Ovary (tissue), 3 donors: Measurements from ENCODE around the gene FOXO6.

ENCODE experiments used
- EP300 ChIP-seq: sonication (generic); formaldehyde crosslinking; IDR thresholded peaks from one replicate; pipeline ENCODE4 v1.6.1; 2017; ENCODE audit warnings: antibody characterized with exemption
- TF ChIP-seq, protein P1 (sequence below), 3 donors: fragments of 450-650 bp in 2 of 3; fragments of 200-600 bp in 1 of 3; IDR thresholded peaks; one replicate each; pipeline versions ENCODE4 v1.5.1 to v1.8.0; 2016 to 2022; ENCODE audit warnings: antibody characterized with exemption in 3 of 3, mild to moderate bottlenecking in 1 of 3
- donor health status: DM: no; HTN: no; CAD: no.

DNA sequence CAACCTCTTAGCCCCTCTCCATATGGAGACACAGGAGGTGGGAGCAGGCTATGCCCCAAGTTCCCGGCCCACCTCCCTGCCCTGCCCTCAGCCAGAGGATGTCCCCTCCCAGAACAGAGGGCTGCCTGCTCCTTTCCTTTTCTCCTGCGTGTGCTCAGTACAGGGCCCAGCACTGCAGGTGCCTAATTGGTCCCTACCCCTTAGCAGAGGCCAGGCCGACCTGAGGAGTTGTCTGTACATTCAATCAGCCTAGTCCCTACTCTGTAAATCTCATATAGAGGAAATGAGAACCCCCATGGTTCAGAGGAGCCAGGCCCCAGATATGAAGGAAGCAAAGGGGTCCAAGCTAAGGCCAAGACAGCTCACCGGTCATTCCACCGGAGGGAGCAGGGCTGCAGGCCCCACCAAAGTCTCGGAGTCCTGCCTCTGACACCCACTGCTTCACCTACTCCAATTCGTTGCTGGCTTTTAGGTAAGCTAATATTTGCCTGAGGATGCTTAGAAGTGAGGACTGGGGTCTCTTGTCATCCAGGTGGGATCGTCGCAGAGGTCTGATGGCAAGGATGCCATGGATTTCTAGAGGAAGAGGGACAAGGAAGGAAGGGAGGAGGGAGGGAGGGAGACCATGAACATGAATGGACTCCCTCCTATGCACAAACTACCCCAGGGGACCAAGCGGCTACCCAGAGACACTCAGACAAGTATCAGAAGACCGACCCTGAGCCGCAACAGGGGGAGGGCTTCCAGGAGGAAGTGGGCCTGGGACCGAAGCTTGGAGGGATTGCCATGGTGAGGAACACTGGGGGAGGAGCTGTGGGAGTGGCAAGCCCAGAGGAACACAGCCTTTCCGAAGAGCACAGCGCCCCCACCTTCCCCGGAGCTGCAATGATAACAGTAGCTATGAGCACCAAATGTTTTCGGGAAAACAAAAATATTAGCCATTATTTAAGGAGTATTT, 30.4 kb upstream of the FOXO6 start:
- TF ChIP-seq, protein P1, sequence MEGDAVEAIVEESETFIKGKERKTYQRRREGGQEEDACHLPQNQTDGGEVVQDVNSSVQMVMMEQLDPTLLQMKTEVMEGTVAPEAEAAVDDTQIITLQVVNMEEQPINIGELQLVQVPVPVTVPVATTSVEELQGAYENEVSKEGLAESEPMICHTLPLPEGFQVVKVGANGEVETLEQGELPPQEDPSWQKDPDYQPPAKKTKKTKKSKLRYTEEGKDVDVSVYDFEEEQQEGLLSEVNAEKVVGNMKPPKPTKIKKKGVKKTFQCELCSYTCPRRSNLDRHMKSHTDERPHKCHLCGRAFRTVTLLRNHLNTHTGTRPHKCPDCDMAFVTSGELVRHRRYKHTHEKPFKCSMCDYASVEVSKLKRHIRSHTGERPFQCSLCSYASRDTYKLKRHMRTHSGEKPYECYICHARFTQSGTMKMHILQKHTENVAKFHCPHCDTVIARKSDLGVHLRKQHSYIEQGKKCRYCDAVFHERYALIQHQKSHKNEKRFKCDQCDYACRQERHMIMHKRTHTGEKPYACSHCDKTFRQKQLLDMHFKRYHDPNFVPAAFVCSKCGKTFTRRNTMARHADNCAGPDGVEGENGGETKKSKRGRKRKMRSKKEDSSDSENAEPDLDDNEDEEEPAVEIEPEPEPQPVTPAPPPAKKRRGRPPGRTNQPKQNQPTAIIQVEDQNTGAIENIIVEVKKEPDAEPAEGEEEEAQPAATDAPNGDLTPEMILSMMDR (IDR thresholded peaks at IDR 0.05) = no peak
- no peak for TF ChIP-seq EP300
